HG03575 (cell line): ENCODE results near the gene HIPK2.

ENCODE experiments used
- ATAC-seq: cut with Tn5 transposase; IDR thresholded peaks from one replicate; pipeline ENCODE4 v1.9.1; 2021; ENCODE audit not compliant: unreplicated experiment, insufficient number of reproducible peaks, low FRiP score; ENCODE audit errors: extremely low read depth

HIPK2 gene

GRCh38 chr7:139521439-139521838 lies 256.4 kb downstream of the HIPK2 start:
- ATAC-seq = no peak

GRCh38 chr7:139515266-139515665 lies 262.5 kb downstream of the HIPK2 start:
- no peak for ATAC-seq
